Esophagus mucosa (tissue), 1 donor: ENCODE results near the gene RHBG. TPM values are rescaled to one million over a fixed set of nuclear protein-coding genes. Genes with fewer than 3 reads are reported as not detected.

Source experiments
- ATAC-seq: fragments of 200-7000 bp; cut with Tn5 transposase; one replicate; pipeline ENCODE4 v1.9.1; 2020
- total RNA-seq: library from RNA; stranded (reverse); gene quantifications from one replicate; pipeline ENCODE4 v1.2.4, GENCODE V29; 2023
- donor health status: DM: yes; HTN: yes; CAD: no.

The RHBG gene
- total RNA-seq, 1 donor from 2014 or later = 1.7 TPM

DNA sequence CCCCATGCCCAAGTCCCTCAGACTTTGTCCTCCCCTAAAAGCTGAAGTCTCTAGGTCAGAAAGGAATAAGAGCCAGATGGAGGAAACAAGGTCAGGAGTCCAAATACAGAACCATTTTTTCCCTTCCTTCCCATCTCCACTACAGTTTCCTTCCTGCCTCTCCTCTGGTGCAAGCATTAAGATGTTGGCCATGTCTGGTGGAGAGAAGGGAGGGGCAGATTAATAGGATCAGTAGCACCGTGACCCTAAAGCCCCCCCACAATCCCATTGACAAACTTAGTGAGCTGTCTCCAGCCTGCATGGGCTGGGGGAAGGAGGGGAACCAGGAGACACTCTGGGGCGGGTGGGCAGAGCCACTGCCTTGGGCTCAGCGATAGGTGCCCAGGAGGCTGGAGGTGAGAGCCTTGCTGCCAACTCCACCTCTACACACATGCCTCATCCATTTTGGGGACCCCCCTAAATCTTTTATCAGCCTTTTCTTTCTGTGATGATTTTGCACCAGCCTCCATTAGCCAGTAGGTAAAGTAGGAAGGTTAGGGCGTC is 59.8 kb downstream of the RHBG start:
- ATAC-seq = peak; percentile 8

DNA sequence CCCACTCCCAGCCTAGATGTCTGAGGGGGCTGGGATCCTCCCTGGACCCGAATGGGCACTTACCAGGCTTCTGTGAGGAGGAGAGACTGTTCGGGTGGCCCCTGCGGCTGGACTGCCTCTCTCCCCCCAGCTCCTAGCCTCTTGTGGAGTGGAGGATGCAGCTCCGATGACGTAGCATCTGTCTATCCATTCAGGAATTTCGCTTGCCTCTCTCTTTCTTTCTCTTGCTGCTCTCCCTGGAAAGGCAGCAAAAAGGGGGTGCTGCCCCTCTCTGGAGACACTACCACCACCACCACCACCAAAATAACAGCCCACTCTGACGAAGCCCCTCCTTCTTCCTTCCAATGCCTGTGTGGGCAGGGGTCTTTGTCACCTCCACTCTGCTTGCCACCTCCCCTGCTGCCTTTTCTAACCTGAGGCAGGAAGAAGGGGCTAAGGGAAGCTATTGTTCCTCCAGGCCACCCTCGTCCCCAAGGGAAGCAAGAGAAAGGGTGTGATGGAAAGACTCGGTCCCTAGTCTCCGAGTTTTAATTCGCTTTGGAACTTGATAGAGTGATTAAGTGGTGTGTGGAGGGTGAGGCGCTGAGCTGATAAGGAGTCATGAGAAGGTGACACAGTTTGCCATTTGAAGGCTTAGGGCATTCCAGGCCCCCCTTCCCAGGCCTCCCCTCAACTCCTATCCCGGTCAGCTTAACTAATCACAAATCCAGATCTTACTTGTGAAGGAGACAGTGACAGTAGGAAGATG is 60.5 kb downstream of the RHBG start:
- no peak for ATAC-seq

DNA sequence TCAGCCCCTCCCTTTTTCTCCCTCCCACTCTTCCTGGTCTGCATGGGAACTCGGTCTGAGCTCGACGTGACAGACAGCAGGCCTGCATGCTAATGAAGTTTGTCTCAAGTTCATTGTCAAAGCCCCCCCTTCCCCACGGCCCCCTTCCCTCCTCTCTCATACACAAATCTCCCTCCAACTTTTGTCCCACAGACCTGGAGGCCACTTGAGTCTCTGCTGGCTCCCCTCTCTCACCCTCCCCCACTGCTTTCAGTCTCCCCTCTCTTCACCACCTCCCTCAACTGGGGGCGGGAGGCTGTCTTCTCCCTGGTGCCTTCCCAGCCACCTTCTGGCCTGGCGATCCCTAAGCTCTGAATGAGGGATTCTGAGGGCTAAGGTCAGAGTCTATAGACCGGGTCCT is 61.3 kb downstream of the RHBG start:
- ATAC-seq = no peak

DNA sequence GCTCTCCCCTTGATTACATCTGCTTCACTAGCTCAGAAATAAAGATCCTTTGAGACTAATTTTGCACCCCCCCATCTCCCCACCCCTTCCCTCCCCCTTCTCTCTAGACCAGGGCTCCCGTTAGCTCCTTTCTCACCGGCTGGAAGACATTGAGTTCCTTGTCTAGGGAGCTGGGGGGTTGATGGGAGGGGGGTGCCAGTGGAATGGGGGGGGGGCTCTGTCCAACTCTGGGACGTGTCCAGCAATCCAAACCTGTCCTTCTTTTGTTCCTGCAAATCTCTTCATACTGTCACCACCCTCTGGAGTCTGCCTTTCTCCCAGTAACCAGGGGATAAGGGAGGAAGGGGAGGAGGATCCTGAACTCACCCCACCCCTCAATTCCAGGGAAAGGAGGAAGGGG is 61.9 kb downstream of the RHBG start:
- no peak for ATAC-seq

DNA sequence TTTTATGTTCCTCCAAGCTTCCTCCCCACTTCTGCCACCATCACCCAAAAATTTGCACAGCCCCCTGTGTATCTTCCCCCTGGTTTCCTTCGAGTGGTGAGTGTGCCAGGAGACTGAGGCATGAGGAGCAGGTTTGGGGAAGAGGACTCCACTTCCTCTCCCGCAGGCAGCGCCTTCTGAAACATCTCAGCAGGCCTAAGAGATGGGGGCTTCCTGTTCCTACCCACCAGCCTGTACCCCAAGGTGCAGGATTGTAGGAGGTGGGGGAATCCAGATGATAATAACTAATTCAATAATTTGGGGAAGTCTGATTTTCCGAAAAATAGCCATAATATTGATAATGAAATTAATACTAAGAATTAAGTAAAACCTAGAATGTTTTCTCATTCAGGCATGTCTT is 62.4 kb downstream of the RHBG start:
- no peak for ATAC-seq

DNA sequence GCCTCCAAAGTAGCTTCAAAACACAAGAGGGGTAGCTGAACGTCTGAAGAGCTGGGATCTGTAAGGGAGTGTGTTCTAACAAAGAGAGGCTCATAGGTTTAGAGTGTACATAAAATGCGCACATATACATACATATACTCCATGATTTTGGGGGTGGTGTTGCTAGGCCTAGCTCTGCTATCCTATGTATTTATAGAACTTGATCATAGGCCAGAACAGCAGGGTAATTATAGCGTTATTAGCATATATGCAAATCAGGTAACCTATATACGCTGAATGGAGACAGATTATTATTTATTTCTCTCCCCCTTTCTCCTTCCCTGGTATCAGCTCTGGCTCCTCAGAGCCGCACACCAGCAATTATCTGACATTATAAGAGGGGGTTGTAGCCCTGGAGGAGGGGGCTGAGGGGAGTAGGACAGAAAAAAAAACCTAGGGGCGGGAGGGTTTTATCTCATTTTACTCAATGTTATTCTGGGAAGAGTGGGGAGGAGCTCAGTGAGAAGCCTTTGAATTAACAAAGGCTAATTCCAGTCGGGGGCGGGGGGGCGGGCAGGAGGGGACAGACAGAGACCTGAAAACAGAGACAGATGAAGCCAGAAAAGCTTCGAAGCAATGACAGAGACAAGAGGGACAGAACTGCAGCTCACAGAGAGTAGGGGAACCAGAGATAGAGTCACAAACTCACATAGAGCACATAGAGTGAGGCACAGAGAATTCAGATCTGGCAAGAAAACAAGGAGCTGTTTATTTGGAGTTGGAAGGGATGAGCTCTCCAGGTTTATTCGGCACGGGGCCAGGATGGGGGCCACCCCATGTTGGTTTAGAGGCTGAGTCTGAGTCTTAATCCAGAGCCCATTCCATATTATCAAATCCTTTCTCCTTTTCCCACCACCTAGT is 63.0 kb downstream of the RHBG start:
- no peak for ATAC-seq

DNA sequence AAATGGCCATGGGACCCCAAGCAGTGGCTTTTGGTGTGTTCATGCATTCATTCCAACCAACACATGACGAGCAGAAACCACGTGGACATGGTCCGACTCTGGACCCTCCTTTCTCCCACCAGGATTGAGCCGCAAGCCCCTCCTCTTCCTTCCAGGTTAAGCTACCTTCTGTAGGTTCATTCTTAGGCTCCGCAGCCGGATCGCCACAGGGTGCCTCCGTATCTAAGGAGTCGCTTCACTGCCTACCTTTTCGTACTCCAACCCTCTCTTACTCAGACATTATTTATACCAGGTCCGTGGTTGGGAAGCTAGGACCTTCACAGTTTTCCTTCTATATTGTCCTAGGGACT is 63.6 kb downstream of the RHBG start:
- ATAC-seq = no peak

DNA sequence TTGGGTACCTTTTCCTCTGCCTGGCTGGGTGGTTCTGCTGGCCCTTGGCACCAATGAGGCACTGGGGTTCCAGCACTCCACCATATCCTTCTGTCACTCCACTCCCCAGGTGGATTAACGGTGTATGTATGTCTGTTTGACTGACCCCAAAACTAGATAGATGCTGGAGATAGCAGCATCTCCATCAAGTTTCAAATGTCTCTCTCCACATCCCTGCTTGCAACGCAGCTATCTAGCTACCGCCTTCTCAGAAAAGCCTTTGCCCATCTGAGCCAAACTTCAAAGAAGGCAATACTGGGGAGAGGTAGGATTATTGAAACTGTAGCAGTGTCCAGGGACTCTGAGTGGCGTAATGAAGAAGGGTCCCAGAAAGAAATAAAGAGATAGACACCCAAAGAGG is 64.0 kb downstream of the RHBG start:
- ATAC-seq = no peak

DNA sequence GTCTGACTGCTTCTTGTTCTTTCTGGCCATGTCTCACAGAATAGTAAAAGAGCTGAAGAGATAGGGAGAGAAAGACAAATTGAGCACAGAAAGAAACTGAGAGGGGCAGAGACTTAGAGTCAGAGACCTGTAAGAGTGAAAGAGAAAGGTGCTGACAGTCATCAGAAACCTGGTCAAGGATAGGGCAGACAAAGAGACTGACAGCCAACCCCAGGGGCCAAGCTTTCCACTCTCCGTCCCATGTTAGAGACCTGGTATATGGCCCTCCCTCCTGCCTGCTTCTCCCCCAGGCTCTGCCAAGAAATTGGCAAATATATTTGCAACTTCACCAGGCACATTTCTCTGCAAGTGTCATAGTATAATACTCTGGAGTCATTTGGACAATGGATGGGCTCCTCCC is 64.6 kb downstream of the RHBG start:
- ATAC-seq = no peak

Other genes with a start within 250 kb of the RHBG start
- gene SEMA4A, start 215.6 kb upstream of the RHBG start, total RNA-seq = 34.6 TPM
- gene SLC25A44, start 175.1 kb upstream of the RHBG start, total RNA-seq = 12.7 TPM
- gene PMF1, start 156.2 kb upstream of the RHBG start, total RNA-seq = 44.3 TPM
- 0.28 TPM for gene BGLAP, start 127.0 kb upstream of the RHBG start, total RNA-seq
- gene PAQR6, start 121.2 kb upstream of the RHBG start, total RNA-seq = 2.0 TPM
- gene SMG5, start 86.4 kb upstream of the RHBG start, total RNA-seq = 38.0 TPM
- 110 TPM for gene TMEM79, start 84.9 kb upstream of the RHBG start, total RNA-seq
- 22.5 TPM for gene GLMP, start 73.5 kb upstream of the RHBG start, total RNA-seq
- not detected for gene VHLL, start 69.9 kb upstream of the RHBG start, total RNA-seq
- gene CCT3, start 30.9 kb upstream of the RHBG start, total RNA-seq = 178 TPM
- gene TSACC, start 30.7 kb upstream of the RHBG start, total RNA-seq = 0.80 TPM
- gene MEF2D, start 131.6 kb downstream of the RHBG start, total RNA-seq = 15.0 TPM
- 11.8 TPM for gene IQGAP3, start 203.4 kb downstream of the RHBG start, total RNA-seq
- gene TTC24, start 210.5 kb downstream of the RHBG start, total RNA-seq = not detected
- 80.4 TPM for gene NAXE, start 222.6 kb downstream of the RHBG start, total RNA-seq
- 20.3 TPM for gene GPATCH4, start 232.3 kb downstream of the RHBG start, total RNA-seq